RKO (cell line): ENCODE data around the gene OSBPL10.

ENCODE experiments used
- DNase-seq: peaks from one replicate; pipeline ENCODE4 v3.0.0-alpha.2; 2016; ENCODE audit warnings: low spot score

The OSBPL10 gene

DNA sequence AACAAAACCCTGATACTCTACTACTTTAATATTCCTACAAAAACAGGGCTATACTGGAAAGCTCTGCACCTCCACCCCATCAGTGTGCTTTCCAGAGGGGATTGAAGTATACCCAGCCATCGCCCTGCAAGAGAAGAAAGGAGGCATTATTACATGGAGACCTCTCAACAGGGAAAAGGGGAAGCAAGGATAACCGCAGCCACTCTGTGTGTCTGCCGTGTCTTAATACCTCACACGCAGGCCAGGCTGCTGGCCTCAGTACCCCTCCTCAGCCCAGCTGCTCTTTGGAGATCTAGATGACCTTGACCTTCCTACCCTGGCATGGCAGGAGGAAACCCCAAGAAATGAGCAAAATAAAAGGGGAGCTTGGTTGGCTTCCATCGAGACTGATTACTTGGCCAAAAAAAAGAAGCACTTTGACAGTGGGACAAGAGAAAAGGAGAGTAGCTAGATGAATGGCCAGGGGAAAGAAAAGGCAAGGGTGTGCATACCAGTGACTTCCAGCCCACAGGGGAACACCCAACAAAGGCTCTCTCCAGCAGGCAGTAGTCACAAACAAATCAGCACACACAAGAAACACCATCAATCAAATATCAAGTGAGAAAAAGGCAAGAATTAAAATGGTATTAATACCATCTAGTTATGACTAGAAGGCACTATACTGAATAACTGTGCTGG, 318.9 kb downstream of the OSBPL10 start:
- DNase-seq: no peak

DNA sequence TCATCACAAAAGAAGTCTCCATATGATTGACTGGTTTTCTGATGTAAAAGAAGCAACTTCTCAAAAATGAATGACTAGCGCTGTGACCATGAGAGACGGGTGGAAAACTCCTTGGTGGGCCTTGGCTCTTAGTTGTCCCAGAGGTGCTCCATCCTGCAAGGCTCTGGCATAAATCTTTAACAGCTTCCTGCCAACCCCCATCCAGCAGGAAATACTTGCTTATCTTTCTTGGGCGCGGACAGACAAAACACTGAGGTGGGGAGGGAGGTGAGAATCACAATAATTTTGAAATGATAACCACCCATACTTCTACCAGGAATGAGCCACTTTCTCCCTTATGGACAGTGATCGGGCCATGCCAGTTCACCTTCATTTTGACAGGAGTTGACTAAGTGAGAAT, 319.8 kb downstream of the OSBPL10 start:
- DNase-seq: no peak

DNA sequence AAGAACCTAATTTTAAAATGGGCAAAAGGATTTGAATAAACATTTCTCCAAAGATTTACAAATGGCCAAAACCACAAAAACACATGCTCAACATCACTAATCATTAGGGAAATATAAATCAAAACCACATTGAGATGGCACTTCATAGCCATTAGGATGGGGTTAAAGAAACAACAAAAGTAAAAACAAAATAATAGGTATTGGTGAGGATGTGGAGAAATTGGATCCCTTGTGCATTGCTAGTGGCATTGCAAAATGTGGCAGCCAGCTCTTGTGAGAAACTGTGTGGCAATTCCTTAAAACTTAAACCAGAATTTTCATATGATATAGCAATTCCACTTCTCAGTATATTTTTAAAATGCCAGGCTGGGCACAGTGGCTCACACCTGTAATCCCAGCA, 321.8 kb downstream of the OSBPL10 start:
- no peak for DNase-seq

DNA sequence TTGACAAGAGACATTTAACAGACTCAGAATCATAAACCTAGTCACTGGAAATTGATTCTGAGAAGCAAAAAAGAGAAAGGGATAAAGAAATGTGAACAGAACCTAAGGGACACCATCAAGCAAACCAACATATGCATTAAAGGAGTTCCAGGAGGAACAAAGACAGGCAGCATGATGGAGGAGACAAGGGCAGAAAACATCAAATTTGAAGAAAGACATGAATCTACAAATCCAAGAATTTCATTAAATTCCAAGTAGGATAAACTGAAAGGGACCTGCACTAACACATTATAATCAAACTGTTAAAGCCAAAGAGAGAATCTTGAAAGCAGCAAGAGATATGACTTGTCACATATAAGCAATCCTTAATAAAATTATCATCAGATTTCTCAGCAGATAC, 326.1 kb downstream of the OSBPL10 start:
- no peak for DNase-seq

DNA sequence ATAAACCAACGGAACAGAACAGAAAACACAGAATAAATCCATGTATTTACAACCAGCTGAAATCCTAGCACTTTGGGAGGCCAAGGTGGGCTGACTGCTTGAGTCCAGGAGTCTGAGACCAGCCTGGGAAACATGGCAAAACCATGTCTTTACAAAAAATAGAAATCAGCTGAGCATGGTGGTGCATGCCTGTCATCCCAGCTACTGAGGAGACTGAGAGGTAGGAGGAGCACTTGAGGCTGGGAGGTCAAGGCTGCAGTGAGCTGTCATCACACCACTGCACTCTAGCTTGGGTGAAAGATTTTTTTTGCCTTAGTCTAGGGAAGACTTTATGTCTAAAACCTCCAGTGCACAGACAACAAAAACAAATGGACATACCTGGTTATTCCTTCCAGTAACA, 327.6 kb downstream of the OSBPL10 start:
- no peak for DNase-seq

DNA sequence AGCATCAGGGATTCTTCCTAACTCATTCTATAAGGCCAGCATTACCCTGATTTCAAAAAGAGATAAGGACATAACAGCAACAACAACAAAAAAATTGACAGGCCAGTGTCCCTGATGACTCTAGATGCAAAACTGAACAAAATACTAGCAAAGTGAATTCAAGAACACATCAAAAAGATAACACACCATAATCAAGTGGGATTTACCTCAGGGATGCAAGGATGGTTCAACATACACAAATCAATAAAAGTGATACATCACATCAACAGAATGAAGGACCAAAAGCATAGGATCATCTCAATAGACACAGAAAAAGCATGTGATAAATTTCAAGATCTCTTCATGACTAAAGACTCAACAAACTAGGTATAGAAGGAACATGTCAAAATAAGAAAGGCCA, 328.8 kb downstream of the OSBPL10 start:
- DNase-seq: no peak

DNA sequence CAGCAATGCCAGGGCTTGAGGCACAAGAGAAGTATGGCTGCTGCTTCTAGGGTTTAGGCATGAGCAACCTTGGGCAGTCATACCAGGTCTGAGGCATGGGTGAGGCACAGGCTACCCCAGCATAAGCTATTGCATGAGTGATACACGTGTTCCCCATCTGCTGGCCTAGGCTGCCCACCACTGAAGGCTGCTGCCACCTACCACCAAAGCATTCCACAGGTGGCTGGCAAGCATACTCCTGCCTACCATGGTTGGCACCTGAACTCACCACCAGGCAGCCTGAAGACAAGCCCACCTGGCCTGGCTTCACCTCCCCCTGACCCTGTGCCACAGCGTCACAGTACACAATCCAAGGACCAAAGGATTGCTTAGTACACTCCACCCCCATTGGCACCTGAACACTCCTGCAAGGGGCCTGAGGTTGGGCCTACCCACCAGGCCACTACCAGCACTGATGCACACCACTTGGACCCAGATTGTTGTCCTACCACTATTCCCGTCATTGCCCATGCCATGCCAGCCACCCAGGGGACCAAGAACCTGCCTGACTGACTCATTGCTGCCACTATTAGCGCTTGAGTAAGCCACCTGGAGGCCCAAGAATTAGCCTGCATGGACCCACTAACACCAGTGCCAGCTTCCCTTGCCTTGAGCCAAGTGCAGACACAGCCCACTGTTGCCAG, 332.6 kb downstream of the OSBPL10 start:
- no peak for DNase-seq

DNA sequence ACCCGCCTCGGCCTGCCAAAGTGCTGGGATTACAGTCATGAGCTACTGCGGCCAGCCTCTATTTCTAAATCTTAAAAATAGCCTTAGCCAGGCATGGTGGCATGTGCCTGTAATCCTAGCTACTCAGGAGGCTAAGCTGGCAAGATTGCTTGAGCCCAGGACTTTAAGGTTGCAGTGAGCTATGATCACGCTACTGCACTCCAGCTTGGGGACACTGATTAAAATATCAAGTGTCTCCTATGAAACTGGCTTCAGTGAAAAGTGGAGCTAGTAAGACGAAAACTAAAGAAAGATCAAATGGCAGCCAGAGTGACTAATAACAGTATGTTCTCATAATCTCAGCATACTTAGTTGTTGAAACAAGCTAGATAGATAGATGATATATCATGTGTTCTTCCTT, 335.8 kb downstream of the OSBPL10 start:
- DNase-seq: no peak

DNA sequence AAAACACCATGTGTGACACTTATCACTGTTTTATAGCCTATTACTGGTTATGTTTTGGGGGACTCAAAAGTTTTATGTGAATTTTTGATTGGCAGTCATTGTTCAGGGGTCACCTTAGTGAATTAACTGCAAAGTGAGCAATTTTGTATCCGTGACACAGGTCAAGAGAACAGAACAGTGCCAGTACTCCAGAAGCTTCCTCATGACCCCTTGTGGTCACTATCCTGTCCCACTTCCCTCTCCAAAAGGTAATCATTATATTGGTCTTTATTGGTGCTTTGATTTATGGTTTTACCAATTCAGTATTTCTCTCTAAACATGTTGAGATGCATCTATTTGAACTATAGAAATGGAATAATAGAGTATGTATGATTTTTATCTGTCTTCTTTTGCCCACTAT, 341.2 kb downstream of the OSBPL10 start:
- DNase-seq: no peak

DNA sequence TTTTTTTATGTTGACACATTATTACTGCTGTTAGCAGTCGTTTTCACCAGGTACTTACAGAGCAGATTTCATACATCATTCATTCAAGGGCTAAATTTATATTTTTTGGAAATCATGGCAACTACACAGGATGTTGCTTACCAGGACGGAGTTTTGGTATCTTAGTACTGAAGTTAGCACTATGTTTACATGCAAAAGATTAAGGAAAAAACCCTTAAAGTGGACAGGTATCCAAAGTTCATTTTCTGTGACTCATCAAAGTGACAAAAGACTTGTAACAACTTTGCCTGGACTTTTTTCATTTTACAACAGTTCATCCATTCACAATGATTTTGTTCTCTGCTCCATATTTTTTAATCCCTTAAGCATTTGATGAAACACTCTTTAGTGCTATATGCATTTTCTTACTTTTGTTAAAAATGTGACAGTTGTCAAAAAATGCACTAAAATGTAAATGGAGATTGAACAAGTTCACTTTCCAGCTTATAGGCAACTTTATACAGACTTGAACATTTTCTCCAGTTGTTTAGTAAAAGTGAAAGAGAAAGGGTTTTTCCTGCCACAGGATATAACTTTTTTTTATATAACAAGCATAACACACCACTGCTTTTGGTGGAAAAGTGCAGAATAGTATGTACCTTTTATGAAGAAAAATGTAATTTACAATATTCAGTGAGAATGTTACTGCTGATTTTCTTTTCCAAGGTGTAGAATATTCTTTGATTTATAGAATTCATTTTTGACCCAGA, 344.2 kb downstream of the OSBPL10 start:
- DNase-seq: no peak

DNA sequence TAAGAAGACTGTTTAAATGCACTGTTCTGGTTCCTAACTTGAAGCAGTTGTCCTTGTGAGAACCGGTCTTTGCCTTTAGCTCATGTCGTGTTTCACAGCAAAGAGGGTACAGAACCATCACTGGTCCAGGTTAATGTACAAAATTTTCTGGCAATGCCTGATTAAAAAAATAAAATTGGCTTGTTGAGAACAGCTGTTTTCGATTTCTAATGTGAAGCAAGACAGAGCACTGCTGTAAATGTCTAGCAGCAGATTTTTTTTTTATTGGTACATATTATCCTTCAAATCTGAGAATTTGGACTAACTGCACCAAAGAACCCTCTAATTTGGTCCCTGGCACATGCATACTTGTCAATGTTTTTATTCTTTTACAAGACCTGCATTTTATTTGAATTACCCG, 345.0 kb downstream of the OSBPL10 start:
- DNase-seq: no peak

DNA sequence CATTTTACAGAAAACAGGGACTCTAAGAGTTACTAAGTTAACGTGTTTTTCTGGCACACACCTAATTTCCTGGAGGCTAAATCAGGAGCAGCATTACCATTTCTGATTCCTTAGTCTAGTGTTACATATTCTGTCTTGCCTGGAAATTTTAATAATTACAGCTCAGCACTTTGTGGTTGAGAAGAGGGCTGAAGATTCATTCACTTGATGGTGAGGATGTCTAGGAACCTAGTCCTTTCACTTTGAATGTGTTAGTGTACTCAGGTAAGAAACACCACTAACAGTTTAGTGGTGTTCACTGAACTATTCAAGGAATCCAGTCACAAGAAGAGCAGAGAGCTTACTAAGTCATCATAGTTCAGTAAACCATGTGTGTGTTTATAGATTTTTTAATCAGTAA, 345.5 kb downstream of the OSBPL10 start:
- DNase-seq: no peak

DNA sequence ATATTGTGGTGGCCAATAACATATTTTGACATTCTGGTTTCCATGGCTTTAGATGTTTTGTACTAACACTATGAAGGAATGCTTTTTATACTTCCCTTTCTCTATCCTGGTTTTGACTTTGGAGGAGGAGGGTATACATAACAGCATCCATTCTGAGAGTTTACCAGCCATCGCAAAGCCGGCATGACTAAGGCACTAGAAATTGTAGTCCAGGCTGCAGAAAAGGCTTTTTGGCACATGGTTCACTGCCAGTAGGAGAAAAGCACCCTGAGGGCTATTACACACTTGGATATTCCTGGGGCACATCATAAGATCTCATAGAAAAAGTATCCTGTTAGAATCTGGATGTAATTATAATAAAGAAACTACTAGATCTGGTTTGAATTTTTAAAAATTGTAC, 346.6 kb downstream of the OSBPL10 start:
- no peak for DNase-seq

DNA sequence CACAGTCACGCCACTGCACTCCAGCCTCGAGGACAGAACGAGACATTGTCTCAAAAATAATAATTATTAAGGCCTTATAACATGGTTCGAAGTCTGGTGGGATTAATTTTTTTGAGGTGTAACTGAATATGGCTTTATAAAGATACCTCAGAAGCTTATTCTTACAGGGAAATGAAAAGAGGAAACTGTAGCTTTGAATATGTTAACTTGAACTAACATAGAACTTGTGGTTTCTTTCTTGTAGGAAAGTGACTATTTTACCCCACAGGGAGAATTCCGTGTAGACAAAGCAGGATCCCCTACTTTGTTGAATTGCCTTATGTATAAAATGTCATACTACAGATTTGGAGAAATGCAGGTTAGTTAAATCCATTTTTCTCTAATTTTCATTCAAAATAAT, 352.0 kb downstream of the OSBPL10 start:
- no peak for DNase-seq

DNA sequence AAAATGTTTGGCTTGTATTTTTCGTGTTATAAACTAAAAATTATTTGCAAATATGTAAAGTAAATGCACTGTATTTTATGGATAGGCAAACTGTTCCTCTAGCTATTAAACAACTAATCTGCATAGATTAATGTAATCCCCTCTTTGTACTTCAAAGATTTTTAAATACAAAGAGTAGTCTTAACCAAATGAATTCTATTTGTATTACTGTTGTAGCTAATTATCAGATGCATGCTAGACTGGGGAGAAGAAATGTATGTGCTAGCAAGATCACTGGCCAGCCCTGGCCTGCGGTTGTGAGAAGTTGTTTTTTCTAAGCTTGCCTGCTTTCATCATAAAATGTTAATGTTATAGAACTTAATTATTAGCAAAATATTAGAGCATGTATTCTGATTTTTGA, 355.7 kb downstream of the OSBPL10 start:
- DNase-seq: no peak

DNA sequence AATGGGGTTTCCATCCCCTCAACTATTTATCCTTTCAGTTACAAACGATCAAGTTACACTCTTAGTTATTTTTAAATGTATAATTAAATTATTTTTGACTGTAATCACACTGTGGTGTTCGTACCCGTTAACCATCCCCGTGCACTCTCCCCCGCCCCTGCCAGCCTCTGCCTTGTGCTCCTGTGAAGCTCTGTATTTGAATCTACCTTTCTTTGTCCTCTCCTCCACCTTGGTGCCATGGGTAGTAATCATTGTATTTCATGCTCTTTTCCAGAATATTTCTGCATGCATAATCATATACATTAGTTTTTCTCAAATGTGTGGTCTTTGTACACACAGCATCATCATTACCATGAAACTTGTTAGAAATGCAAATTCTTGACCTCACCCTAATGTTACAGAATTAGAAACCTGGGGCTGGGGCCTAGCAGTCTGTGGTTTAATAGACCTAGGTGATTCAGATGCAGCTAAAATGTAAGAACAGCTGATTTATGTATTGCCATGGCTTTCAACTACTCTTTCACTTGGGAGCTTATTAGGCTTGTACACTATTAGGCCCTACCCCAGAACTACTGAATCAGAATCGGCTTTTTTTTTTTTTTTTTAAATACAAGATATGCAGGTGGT, 356.9 kb downstream of the OSBPL10 start:
- DNase-seq: no peak

DNA sequence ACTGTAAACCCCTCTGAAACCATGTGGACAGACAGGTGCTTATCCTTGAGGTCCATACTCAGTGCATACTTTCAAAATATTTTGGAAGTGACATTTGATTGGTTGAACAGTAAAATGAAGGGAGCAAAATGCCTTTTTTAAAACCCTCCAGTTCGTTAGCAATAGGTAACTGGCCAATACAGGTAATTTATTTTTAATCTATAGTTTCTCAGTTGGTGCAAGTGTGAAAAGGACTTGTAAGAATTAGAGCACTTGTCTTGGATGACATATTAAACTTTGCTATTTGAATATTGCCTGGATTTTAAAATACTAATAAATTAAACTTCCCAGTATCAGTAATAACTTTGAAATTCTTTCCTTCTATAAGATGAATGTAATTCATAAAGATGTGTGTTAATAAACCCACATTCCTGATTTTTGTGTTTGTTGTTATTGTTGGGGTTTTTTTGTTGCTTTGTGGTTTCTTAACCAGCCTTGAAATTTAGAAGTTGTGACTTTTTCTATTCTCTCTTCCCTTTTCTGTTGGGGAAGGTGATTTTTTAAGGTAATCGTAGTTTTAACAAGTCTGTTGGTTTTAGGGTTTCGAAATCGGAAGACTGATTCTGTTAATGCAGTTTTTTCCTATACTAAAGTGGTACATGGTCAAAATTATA, 358.3 kb downstream of the OSBPL10 start:
- DNase-seq: no peak

DNA sequence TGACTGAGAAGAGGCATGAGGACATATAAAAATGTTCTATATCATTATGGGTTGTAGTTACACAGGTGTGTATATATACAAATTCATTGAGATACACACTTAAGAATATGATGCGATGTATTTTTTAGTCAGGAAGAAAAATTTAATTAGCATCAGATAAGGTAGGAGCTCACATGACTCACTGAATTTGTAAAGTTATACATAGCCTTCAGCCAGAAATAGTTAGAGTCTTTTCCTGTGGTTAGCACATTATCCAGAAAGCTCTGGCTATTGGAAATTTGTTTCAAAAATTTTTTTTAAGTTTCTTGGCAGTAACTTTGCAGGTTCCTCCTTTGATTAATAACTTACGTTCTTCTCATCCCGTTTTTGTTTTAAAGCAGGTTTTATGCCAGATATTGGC, 359.7 kb downstream of the OSBPL10 start:
- no peak for DNase-seq

DNA sequence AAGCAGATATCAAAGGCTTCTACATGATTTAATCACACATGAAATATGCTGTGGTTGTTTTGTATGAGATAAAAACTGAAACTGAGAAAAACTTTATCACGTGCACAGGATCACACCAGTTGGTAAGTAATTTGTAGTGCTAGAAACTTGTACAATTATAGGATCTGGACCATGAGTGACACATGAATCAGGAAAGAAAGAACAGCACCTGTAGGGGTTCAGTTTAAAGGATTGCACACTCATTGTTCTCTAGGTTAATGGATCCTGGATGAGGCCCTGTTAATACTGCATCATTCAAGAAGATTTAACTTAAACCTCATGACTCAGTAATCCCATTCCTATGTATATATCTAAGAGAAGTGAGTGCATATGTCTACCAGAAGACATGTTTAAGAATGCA, 360.4 kb downstream of the OSBPL10 start:
- DNase-seq: no peak

DNA sequence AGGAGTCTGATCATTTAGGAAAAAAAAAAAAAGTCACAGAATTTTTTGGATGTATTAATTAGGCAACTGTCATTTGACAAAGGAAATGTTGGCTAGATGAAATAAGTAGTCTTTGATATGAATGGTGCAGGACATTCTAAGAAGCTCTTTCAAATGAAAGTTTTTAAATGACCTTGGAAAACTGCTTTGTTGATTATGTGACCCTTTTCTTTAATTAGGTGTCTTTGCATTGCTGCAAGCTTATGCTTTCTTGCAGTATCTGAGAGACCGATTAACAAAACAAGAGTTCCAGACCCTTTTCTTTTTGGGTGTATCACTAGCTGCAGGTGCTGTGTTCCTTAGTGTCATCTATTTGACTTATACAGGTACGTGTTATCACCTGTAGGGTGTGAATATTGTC, 364.4 kb downstream of the OSBPL10 start:
- no peak for DNase-seq

DNA sequence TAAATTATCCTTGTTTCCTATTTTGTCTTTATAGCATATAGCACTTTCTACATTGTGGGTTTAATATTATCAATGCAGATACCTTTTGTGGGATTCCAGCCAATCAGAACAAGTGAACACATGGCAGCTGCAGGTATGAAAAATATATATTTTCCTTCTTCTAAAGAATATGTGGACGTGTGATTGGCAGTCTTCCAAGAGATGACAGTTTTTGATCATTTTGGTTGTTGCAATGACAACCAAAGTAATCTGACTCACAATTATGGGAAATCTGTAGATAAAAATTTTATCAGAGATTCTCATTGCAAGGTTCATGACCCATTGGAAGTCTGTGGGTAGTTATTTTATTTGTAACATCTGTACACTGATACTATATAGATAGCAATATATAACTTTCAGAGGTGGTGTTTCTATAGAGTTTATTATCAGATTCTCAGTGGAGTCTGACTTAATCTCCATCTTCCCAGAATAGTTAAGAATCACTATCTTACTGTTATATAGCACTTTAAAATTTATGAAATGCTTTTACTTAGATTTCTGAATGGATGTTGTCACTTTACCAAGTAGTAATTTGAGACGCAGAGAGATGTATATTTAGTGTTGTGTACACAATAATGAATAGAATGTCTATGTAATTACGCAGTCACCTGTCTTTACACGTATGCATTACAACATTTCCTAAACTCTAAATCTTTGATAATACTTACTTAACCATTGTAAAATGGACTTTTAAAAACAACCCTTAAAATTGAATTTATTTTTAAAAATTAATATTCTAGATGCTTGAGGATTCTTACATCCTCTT, 365.8 kb downstream of the OSBPL10 start:
- no peak for DNase-seq
